GM21515 (cell line): ENCODE results near the gene CHRNA4.

ENCODE experiments used
- ATAC-seq: cut with Tn5 transposase; IDR thresholded peaks from one replicate; pipeline ENCODE4 v1.9.1; 2021; ENCODE audit not compliant: unreplicated experiment

The CHRNA4 gene

DNA sequence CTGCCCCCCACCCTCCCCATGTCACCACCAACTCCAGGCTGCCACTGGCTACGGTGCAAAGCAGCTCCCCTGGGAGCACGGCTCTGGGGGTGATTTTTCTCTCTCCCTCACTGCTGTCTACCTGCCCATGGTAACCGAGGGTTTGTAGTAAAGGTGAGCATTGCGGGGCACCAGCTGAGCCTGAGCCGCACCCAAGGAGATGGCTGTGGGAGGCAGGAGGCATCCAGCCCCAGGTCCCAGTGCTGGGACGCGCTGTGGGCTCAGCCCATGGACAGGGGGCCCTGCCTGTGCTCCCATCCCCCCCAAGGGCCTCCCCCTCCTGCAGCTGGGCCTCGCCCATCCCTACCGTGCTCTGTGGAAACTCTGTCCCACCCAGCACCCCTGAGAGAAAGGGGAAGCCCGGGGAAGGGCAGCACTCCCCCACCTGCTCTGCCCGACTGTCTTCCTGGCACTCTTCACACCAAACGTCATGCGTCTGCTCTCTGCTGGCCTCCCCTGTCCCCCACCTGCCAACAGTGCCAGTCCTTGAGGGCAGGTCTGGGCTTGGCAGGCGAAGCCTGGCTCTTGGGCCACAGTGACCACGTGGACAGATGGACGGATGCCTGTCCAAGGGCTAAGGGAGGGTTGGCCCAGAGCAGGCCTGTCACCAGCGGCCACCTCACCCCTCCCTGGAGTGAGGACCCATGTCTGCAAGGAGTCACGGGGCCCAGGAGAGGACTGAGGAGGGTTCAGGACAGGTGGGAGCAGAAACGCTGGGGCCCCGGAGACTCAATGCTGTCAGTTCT, 3.8 kb upstream of the CHRNA4 start:
- no peak for ATAC-seq

DNA sequence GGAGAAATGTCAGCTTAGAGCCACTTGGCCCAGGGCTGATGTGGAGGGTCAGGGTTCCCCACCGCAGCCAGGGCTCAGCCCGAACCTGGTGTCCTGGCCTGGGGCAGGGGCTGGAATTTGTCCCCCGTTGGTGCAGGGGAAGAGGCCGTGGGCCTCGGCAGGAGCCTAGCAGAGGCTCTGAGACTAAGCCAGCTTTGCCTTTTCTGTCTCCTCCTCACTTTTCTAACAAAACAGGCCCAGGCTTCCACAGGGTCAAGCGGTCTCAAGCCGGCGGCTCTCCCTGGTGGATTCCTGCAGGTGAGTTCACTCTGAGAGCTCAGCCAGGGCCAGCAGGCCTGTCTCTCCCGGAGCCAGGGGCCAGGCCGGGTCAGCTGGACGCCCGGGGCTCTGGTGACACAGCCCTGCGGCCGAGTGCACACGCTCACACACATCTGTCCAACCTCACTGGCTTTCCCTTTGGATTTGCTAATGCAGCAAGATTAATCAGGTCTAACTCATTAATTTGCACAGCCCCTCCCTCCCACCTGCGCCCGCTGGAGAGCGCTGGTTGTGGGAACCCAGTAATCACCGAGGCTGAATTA, 2.9 kb upstream of the CHRNA4 start:
- ATAC-seq = no peak

DNA sequence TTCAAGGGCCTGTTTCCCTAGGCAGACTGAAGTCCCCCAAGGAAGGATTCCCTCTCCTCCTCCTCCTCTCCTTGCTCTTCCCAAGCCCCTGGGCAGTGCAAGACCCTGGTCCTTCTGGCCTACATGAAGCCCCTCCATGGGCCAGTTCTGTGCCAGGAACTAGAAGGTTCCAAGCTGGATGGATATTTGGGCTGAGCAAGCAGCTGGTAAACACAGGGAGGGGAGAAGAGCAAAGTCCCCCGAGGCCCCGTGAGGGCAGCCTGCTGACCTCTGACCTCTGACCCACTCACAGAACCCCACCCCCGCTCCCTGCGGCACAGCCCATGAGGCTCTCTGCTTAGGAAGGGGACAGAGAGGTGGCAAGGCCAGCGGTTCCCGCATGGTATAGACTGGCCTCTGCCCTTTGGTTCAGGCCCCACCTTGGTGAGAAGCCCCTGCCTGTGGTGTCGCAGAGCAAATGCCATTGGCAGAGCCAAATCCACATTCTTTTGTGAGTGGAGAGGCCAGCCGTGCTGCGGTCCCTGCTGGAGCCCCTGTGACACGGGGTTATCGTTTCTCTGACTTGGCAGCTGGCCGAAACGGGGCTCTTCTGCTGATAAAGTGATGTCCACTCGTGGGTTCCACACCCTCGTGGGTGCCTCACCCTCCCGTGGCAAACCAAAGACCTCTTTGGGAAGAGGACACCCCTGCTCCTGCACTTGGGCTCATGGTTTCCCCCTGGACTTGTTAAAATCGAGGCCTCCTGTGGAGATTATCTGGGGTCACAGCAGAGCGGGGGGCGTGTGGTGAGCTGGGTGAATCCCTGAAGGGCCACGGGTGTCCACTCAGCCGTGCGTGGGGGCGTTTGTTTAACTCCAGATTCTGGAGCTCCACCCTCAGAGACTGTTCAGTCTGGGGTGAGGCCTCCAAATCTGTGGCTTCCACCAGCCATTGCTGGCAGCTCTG, 2.1 kb upstream of the CHRNA4 start:
- no peak for ATAC-seq

DNA sequence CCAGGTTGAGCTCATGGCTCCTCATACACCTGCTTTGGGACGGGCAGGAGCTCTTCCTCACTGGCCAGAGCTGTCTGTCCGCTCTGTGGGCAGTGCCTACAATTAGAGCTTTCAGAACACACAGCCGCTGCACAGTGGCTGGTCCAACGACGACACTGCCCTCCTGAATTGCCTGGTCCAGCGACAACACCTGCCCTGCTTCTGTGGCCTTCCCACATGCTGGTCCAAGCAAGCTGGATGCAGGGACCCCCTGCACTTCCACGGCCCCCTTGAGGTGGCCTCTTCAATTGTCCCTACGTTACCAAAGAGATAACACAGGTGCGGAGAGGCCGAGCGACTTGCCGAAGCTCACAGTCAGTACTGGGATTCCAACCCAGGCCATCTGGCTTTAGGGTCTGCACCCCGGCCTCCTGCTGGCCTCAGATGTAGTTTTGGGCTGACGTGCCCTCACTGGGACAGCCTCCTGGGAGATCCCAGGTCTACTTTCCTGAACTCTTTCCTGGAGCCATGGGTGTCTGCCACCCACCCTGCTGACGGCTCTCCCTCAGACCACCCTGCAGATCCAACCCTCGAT, 1.4 kb upstream of the CHRNA4 start:
- no peak for ATAC-seq

DNA sequence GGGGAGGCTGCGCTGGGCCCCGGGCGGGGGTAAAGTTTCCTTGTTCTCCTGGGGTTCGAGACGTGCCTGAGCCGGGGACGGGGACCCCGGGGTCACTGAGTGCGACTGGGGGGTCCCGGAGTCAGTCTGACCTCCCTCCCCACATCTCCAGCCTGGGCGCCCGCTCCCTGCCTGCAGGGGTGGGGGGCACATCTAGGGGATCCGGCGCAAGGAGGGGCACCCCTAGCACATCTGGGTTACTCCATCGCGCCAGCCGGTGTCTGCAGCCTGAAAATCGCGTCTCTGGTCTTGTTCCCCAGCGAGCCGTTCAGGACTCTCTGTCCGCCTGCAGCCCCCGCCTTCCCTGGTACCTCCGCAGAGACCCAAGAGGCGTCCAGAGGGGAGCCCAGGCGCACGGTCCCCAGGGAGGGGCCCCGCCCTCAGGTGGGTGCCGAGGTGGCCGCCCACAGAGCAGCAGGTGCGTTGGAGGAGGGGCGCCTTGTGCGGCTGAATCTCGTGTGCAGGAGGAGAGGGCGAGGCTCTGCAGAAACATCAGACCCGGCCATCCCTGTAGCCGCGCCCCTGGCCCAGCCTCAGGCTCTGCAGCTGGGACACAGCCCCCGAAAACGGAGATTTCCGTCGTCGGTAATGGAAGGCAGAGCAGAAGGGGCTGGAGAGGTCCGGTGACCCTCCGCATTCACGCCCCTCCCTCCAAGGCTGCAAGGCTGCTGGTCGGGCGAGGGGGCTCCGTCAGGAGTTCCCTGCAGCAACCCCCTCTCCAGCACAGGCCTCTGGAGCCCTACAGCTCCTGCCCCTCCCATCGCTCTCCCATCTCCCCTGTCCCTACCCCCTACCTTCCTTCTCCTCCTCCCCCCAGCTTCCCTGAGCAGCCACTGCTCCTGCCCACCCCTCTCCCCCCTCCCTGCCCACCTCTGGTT, 628 bp upstream of the CHRNA4 start:
- no peak for ATAC-seq

DNA sequence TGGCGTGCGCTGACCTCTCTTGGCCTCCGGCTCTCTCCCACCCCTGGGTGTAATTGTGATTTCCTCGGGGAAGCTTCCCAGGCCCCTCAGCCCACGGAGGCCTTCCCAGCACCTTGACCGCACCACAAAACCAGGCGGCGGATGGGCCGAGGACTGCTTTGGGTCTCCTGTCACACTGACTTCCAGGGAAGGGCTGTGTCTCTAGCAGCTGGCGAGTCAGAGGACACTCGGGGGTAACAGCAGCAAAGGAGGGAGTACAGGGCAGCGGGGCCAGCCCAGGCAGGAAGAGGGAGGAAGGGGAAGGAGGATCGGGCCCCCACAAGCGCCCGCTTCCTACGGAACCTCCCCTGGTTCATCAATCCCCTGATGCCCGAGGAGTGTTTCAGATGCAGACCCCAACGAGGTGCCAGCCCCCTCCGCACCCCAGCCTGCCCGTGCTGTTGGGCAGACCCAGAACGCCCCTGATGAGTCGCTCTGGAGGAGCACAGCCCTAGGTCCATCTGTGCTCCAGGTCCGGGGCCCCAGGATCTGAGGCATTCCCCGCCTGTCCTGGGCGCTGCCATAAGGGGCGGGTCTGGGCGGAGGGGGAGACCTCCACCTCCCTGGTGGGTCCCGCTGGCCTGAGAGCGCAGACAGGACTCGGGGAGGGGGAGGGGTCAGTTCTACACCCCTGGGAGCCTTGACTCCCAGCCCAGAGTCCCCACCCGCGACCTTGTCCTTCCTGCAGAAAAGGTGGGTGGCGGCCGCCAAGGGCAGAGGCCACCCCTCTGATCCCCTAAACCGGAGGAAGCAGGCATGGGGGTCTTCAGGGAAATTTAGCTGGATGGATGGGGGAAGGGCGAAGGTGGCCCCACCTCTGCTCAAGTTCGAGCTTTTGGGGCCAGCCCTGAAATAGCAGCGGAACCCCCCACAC, 956 bp downstream of the CHRNA4 start:
- ATAC-seq = no peak

DNA sequence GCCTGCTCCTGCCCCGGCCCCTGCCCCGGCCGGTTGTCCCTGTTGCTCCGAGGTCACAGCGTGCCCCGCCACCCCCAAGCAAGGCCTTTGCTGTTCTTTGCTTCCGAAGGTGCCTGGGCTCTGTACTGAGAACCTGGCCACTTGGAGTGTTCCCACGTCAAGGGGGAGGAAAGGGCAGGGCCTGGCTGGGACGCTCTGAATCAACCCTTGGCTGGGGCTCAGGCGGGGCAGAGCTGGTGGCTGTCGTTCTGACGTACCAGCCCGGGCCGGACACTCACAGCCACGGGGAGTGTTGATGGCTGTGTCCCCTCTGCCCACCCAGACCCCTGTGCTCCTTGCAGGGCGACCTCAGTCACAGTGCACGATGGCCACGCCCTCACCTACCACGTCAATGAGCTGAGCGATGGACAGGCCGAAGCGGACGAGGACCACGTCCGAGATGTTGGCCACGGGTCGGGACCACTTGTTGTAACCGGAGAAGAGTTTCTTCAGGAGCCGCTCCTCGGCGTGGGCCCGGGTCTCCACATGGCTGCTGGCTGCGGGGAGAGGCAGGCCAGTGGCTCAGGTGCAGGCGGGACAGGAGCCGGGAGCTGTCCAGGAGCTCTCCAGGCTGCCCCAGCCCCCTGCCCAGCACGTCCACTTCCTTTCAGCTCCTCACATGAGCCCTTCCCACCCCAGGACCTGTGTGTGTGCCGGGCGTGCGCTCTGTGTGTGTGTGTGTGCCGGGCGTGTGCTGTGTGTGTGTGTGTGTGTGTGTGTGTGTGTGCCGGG, 1.8 kb downstream of the CHRNA4 start:
- no peak for ATAC-seq

DNA sequence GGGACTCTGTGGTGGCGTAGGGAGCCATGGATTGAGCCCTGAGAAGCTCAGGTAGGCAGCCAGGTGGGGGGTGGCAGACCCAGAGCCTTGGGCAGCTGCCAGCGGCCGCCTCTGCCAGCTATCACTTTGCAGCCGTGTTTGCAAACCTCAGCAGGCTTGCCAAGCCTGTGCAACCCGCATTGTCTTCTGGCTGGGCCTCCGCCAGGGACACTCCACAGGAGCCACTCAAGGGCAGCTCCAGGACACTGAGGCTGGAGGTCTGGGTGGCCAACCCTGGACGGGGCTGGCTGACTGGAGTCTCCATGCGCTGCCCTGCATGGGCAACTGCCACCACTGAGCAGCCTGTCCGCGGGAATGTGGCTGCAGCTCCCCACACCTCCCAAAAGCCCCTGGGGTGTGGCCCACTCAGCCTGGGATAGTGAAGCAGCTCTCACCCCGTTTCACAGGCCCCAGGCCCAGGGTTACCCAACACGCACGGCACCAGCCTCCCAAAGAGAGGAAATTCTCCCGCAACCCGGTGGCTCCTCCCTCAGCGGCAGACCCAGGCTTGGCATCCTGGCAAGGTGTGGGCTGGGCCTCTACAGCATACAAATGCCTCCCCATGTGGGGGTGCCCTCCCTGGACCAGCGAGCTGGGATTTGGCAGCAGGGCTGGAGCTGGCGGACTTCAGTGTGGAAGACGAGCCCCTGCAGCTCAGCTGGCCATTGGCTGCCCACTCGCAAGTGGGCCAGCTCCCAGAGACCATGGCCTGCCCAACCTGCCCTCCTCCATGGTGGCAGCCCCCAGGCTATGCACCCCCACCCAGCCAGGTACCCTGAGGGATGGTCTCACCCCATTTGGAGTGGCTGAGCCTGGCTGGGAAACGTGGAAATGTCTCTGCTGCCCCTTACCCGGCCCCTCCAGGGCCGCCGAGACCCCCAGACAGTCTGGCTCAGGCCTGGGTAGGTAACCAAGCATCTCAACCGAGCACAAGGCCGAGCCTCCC, 2.9 kb downstream of the CHRNA4 start:
- no peak for ATAC-seq

DNA sequence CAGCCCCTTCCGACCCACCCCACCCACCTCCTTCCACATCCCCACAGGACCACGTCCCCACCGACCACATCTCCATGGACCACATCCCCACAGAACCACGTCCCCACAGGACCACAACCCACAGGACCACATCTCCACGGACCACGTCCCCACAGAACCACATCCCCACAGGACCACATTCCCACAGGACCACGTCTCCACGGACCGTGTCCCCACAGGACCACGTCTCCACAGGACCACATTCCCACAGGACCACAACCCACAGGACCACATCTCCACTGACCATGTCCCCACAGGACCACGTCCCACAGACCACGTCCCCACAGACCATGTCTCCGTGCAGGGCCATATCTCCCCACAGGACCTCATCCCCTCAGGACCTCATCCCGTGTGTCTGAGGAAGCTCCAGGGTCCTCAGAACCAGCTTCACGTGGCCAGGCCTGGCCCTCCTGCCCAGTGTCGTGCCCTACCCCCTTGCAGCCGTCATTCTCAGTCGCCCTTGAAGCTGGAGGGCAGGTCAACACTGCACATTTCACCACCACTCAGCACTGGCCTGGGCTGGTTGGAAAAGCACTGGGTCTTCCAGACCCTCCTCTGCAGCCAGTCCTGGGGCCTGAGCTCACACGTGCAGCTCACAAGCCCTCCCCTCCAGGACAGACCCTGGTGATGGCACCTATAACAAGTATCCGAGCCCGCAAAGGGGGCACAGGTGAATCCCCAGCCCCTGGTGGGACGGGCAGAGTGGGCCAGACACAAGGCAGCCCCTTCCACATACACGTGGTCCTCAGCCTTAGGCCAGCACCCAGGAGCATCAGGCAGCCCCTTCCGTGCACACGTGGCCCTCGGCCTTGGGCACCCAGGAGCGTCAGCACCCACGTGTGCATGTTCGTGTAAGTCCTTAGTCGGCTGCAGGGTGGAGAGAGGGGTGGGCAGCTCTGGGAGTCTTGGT, 3.9 kb downstream of the CHRNA4 start:
- no peak for ATAC-seq

DNA sequence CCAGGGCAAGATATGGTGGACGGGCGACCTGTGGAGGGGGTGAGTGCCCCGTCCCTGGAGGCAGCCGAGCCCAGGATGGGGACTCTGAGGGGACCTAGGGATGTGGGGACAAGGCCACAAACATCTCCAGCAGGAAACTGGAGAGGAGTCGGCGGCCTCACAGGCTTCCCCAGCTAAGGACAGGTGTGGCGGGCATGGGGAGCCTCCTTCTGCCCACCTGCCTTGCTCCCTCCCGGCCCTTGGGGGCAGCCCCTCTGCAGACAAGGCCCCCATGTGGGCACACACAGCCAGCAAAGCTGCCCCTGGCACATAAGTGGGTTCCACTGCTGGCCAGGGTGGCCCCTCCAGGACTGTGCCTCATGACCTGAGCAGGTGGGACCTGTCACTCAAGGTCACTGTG, 4.6 kb downstream of the CHRNA4 start:
- no peak for ATAC-seq

DNA sequence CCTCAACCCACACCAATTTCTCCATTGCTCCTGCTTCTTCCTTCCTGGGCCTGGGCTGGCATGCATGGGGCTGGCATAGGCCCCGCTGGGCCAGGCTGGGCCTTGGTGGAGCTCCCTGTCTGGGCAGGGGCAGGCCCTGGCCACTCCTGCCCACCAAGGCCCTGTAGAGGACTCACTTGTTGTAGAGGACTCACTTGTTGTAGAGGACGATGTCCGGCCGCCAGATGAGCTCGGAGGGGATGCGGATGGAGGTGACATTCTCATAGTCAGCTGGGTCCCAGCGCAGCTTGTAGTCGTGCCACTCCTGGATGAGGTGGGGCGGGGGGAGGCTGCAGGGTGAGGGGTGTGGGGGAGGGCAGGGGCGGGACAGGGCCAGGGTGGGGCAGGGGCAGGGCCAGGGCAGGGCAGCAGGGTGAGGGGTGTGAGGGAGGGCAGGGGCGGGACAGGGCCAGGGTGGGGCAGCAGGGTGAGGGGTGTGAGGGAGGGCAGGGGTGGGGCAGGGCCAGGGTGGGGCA, 5.3 kb downstream of the CHRNA4 start:
- no peak for ATAC-seq

DNA sequence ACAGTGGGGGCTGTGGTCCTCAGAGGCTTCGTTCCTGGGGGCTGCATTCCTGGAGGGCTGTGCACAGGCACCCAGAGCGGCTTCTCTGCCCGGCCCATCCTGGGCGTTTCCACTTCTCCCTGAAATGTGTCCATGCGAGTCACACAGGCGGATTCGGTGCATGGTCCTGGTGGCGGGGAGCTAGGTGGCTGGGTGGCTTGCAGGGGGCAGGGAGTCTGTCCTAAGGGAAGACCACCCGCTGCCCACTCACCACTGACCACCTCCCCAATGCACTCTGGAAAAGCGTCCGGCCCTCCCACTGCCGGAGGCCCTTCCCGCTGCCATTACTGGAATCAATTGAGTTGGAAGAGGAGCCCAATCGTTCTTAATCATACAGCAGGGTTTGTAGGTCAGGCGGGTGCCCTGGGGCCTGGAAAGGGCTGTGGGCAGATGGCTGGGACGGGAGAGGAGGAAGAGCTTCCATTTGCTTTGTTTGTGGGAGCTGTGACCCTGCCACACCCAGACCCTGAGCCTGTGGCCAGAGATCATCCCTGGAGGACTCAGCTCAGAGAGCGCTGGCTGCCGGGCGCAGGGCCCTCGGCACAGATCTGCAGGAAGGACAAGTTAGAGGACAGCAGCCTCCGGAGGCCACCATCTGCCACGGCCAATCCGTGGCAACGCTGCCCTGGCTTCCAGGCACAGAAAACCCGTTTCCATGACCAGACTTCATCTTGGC, 6.4 kb downstream of the CHRNA4 start:
- no peak for ATAC-seq

DNA sequence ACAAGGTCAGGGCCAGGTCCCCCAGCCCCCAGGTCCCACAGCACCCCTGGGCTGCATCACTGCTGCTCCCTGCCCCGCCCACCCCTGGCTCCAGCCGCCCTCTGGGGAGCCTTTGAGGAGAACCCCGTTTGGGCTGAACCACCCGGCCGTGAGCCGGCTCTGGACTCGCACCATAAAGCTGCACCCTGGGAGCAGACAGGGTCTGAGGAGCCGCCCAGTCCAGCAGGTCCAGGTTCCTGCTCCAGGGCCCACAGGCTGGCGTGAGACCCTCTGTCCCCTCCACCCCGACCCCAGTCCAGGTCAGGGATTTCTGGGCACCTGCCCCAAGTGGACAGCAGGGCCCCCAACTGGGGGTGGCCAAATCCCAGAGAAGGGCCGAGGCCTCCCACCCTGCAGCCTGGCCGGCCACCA, 8.3 kb downstream of the CHRNA4 start:
- no peak for ATAC-seq

DNA sequence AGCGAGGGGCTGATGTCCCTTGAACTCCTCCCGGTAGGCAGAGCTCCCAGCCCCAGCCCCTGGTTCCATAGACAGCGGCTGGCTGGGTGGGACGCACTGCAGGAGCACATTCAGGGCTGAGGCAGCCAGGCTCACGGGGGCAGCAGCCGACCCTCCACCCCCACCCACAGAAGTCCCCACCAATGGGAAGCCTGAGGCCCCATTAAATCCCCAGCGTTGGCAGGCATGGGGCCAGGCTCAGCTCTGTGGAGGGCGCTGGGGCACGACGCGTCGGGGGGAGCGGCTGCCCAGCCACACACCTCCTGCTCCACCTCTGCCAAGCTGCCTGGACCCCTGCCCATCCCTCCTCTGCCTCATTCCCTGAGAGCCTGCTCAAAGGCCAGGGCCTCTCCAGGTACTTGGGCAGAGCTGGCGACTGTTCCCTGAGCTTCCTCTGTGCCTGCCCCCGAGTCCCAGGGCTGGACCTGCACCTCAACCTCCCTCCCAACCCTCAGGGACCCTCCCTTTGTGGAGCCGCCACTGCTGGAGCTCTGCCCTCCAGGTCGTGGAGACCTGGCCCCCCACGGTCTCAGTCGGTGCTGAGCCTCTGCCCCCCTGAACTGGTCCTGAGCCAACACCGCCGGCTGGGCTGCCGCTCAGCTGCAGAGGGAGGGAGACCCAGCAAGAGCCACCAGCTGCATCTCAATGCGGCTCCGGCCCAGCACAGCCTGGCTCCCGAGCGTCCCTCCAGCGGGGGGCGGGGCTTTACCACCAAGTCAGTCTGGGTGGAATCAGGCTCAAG, 9.1 kb downstream of the CHRNA4 start:
- ATAC-seq = no peak

DNA sequence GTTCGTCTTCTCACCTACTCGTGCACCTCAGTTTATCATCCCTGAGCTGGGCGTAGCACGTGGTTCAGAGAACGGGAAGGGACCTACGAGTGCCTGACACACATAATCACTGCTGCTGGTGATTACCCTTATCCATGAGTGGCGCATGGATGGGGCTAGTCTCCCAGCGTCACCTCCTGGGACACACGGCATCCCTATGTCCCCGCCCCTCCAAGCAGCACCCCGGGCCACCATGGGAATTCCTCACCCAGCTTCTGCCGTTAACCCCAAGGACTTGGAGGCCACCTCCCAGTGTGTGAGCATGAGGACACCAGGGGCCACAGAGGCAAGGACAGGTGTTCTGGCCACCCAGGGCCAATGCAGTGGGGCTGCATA, 9.8 kb downstream of the CHRNA4 start:
- ATAC-seq = no peak
